Measurements from ENCODE around the gene LEMD1. TPM values are rescaled to one million over a fixed set of nuclear protein-coding genes. Genes with fewer than 3 reads are reported as not detected.

LEMD1 gene
- total RNA-seq, 1 experiment from 2014 or later, result 17.2 TPM

DNA sequence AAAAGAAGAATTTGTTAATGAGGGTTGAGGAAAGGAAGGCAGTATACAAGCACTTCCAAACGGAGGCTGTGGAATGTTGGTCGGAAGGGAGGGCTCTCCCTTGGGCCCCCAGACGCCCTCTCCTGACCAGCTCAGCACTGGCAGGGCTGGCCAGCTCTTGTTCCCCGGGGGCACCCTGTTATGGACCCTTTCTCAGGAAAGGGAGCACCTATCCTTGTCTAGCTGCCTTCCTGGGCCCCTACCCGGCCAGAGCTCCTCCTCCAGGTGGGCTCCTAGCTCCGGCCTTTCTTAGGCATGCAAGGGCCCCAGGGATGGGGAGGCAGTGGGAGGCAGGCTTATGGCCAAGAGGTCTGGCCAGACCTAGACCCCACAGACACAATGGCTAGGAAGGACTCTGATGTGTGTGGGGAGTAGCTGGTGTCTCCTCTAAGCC, 33.1 kb upstream of the LEMD1 start:
- CTCF ChIA-PET, result interaction anchor here (0.8 to 1.0 kb wide), 3 partner anchors 11 to 31 kb away, joined by 3 to 5 read pairs (median 4); no protein-coding TSS in a partner anchor
- peaks cover 72% of the 10 kb centered on the region for H3K27me3 Mint-ChIP-seq (ENCODE audit: unreplicated experiment)
- no peak overlapping the region for H3K27ac Mint-ChIP-seq (ENCODE audit: unreplicated experiment)
- H3K4me1 Mint-ChIP-seq (ENCODE audit: low read depth, unreplicated experiment), result peaks cover 34% of the 10 kb centered on the region
- H3K36me3 Mint-ChIP-seq (ENCODE audit: insufficient read depth, unreplicated experiment), result peaks cover 30% of the 10 kb centered on the region
- BruUV-seq (replicated peaks), result no TSS peak
- H3K4me3 Mint-ChIP-seq (ENCODE audit: low read depth, unreplicated experiment), result no peak overlapping the region
- intact Hi-C loops (cut with micrococcal nuclease; ENCODE audit: unreplicated experiment), result no loop called here
- H3K9me3 Mint-ChIP-seq (ENCODE audit: low read depth, unreplicated experiment), result no peaks in the 10 kb centered on the region
- TF ChIP-seq, protein P1, sequence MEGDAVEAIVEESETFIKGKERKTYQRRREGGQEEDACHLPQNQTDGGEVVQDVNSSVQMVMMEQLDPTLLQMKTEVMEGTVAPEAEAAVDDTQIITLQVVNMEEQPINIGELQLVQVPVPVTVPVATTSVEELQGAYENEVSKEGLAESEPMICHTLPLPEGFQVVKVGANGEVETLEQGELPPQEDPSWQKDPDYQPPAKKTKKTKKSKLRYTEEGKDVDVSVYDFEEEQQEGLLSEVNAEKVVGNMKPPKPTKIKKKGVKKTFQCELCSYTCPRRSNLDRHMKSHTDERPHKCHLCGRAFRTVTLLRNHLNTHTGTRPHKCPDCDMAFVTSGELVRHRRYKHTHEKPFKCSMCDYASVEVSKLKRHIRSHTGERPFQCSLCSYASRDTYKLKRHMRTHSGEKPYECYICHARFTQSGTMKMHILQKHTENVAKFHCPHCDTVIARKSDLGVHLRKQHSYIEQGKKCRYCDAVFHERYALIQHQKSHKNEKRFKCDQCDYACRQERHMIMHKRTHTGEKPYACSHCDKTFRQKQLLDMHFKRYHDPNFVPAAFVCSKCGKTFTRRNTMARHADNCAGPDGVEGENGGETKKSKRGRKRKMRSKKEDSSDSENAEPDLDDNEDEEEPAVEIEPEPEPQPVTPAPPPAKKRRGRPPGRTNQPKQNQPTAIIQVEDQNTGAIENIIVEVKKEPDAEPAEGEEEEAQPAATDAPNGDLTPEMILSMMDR (IDR thresholded peaks at IDR 0.05; ENCODE audit: unreplicated experiment), result no peak
- no peak for DNase-seq

DNA sequence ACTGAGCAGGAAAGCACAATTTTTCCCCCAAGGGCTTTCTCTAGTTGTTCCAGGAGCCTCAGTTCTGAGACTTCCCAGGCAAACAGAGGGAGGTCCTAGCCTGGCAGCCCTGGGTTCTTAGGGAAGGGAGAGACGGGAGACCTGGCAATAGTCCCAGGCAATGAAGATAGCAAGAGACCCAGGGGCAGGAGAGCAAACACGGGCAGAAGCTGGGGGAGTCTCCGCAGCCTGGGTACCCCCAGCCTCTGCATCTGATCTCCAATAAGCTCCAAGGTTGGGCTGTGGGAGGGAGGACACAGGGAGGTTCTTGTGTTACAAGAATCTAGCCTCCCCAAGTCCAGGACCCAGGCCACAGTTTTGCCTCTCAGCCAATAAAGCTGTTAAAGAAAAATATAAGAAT, 31.6 kb upstream of the LEMD1 start:
- Mint-ChIP-seq H3K27me3 (ENCODE audit: unreplicated experiment) (peaks cover 58% of the 10 kb centered on the region), H3K4me1 (ENCODE audit: low read depth, unreplicated experiment) (peaks cover 39% of the 10 kb centered on the region), H3K27ac (ENCODE audit: unreplicated experiment) (no peak overlapping the region), H3K36me3 (ENCODE audit: insufficient read depth, unreplicated experiment) (peaks cover 44% of the 10 kb centered on the region), H3K4me3 (ENCODE audit: low read depth, unreplicated experiment) (no peak overlapping the region), H3K9me3 (ENCODE audit: low read depth, unreplicated experiment) (no peaks in the 10 kb centered on the region)
- TF ChIP-seq, protein P1 (IDR thresholded peaks at IDR 0.05; ENCODE audit: unreplicated experiment), result no peak
- intact Hi-C loops (cut with micrococcal nuclease; ENCODE audit: unreplicated experiment), result no loop called here
- no TSS peak for BruUV-seq (replicated peaks)
- CTCF ChIA-PET, result no interaction called here
- DNase-seq, result no peak

DNA sequence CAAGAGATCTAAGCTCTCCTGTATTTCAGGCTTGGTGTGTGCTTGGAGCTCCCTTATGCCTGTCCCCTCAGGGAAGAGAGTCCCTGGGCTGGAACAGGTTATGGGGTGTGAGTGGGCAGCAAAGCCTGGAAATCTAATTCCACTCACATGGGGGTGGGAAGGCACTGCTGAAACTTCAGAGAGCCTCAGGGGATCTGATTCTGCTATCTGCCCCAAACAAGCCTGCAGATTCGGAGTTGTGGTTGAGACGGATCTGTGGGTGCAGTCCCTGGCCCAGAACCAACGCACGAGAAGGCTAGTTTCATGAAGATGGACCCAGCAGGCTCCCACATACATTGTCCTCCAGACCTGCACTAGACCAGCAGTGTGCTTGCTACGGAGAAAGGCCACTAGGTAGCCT, 31.1 kb upstream of the LEMD1 start:
- intact Hi-C loops (cut with micrococcal nuclease; ENCODE audit: unreplicated experiment), result no loop called here
- Mint-ChIP-seq H3K27me3 (ENCODE audit: unreplicated experiment) (peaks cover 52% of the 10 kb centered on the region), H3K27ac (ENCODE audit: unreplicated experiment) (no peak overlapping the region), H3K36me3 (ENCODE audit: insufficient read depth, unreplicated experiment) (peaks cover 45% of the 10 kb centered on the region), H3K9me3 (ENCODE audit: low read depth, unreplicated experiment) (no peaks in the 10 kb centered on the region), H3K4me1 (ENCODE audit: low read depth, unreplicated experiment) (peaks cover 45% of the 10 kb centered on the region), H3K4me3 (ENCODE audit: low read depth, unreplicated experiment) (no peak overlapping the region)
- TF ChIP-seq, protein P1 (IDR thresholded peaks at IDR 0.05; ENCODE audit: unreplicated experiment), result no peak
- BruUV-seq (replicated peaks), result no TSS peak
- no peak for DNase-seq
- CTCF ChIA-PET, result no interaction called here

- CTCF ChIA-PET, result no interaction called here
- intact Hi-C loops (cut with micrococcal nuclease; ENCODE audit: unreplicated experiment), result no loop called here
- no TSS peak for BruUV-seq (replicated peaks)
- Mint-ChIP-seq H3K4me1 (ENCODE audit: low read depth, unreplicated experiment) (peaks cover 50% of the 10 kb centered on the region), H3K4me3 (ENCODE audit: low read depth, unreplicated experiment) (no peak overlapping the region), H3K36me3 (ENCODE audit: insufficient read depth, unreplicated experiment) (peaks cover 46% of the 10 kb centered on the region), H3K9me3 (ENCODE audit: low read depth, unreplicated experiment) (no peaks in the 10 kb centered on the region), H3K27ac (ENCODE audit: unreplicated experiment) (no peak overlapping the region), H3K27me3 (ENCODE audit: unreplicated experiment) (peaks cover 47% of the 10 kb centered on the region)
- no peak for DNase-seq
- TF ChIP-seq, protein P1 (IDR thresholded peaks at IDR 0.05; ENCODE audit: unreplicated experiment), result no peak
These were observed 30.5 kb upstream of the LEMD1 start for GRCh38 chr1:205452364-205452763.

All from Calu3 (cell line).